Suppressor macrophage (primary cell): ENCODE measurements around the gene SMG7.
"Not testable (repeated sequence)": the region's sequence is repeated elsewhere in the genome, so short reads cannot be mapped to it uniquely, and the experiment has no call there.

ENCODE experiments used
- DNase-seq, 4 experiments: peaks; one replicate each; pipeline ENCODE4 v3.0.0-alpha.2; 2020 to 2022
- total RNA-seq, 17 experiments: gene quantifications; one replicate each; lab custom pipeline; 2026; ENCODE audit warnings: mixed read lengths in 6 of 17, inconsistent platforms in 3 of 17; lab: John Stamatoyannopoulos, UW

The SMG7 gene
- 15.7 to 200 (median 44.3) reads per million in 17 experiments for total RNA-seq

- DNase-seq, result peak; percentile 45 to 75 (median 61)
These were observed at the start of gene SMG7 for GRCh38 chr1:183472488-183473216. SMG7 (plus strand) TSS chr1:183472499; CDS start chr1:183472621, 122 bp downstream.

GRCh38 chr1:183423541-183423940 is 48.8 kb upstream of the SMG7 start:
- no peak for DNase-seq

DNA sequence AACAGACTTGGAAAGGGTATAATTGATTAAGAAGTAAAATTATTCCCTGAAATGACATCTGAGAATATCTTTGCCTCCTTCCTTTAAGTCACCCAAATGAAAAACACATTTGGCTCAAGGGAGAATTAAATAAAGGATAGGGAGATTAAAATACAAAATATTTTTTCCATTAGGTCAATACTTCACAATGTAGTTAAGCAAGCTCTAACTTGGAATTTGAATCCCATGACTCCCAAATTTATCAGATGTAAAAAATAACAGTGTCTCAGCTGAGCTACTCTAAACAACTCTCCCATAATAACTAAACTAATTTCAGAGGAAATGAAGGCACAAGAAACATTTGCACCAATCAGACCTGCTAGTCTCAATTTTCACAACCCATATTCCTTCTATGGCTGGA is 47.6 kb upstream of the SMG7 start:
- DNase-seq, result no peak

- DNase-seq, result not testable (repeated sequence)
These were observed 44.7 kb upstream of the SMG7 start for GRCh38 chr1:183427591-183427990.

GRCh38 chr1:183431840-183432547 is 40.3 kb upstream of the SMG7 start:
- DNase-seq, result no peak

- DNase-seq, result no peak
These were observed 39.8 kb upstream of the SMG7 start for GRCh38 chr1:183432548-183432875.

DNA sequence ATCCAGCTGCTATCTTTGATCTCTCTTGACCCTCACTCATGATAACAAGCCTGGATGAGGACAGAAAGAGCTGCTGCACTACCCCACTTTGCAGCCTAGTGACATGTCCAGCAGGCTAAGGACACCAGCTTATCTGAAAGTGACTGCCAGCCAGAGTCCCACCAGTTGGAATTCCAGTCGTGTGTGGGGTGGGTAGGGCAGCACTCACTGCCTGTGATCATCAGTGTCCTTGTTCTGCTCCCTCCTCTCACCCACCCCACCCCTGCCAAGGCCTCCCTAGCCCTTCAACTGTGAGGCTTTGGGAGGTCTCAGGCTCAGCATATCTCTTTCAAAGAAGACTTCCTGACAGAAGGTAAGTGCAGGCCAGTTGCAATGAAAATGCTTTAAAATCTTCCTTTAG is 38.6 kb upstream of the SMG7 start:
- no peak for DNase-seq

GRCh38 chr1:183435497-183435896 is 36.8 kb upstream of the SMG7 start:
- DNase-seq, result no peak

DNA sequence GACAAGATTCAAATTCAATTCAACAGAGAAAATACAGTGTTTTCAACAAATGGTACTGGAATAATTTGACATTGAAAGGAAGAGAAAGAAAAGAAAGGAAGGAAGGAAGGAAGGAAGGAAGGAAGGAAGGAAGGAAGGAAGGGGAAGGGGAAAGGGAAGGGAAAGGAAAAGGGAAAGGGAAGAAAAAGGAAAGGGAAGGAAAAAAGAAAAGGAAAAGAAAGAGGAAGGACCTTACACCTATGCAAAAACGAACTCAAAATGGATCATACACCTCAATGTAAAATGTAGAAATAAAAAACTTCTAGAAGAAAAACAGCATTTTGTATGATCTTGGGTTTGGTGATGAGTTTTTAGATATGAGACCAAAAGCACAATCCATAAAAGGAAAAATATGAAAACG is 34.2 kb upstream of the SMG7 start:
- DNase-seq, result no peak

- DNase-seq, result peak in 1 of 4 experiments; percentile 8
These were observed 29.3 kb upstream of the SMG7 start for GRCh38 chr1:183443011-183443410.

- no peak for DNase-seq
These were observed 28.8 kb upstream of the SMG7 start for GRCh38 chr1:183443466-183443865.

GRCh38 chr1:183444243-183444642 is 28.1 kb upstream of the SMG7 start:
- no peak for DNase-seq

DNA sequence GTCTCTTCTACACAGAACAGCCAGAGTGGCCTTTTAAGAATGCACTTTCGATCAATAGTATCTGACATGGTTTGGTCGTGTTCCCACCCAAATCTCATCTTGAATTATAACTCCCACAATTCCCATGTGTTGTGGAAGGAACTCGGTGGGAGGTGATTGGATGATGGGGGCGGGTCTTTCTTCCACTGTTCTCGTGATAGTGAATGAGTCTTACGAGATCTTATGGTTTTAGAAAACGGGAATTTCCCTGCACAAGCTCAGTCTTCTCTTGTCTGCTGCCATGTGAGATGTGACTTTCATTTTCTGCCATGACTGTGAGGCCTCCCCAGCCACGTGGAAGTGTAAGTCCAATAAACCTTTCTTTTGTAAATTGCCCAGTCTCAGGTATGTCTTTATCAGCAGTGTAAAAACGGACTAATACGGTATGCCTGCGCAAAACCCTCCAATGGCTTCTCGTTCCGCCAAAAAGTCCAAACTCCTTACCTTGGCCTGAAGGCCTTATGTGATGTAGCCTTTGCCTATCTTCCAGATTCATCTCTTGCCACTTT is 23.0 kb upstream of the SMG7 start:
- DNase-seq, result no peak

GRCh38 chr1:183450093-183450492 is 22.2 kb upstream of the SMG7 start:
- DNase-seq, result no peak

GRCh38 chr1:183454377-183454776 is 17.9 kb upstream of the SMG7 start:
- no peak for DNase-seq

- DNase-seq, result no peak
These were observed 15.5 kb upstream of the SMG7 start for GRCh38 chr1:183456826-183457225.

GRCh38 chr1:183457449-183457848 is 14.8 kb upstream of the SMG7 start:
- DNase-seq, result no peak

DNA sequence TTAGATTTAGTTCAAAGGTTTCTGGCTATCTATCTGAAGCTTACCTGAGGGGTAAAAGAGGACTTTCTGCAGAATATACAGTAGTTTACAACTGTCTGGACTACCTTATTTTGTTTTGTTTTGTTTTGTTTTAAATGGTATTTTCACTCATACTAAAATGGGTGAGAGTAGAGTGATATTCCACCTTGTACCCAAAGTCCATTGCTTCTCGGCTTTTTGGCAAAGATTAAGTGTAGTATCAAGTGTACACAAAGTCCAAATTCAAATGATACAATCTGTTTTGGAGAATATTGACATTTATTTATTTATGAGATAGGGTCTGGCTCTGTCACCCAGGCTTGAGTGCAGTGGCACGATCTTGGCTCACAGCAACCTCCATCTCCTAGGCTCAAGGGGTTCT is 11.7 kb upstream of the SMG7 start:
- no peak for DNase-seq

GRCh38 chr1:183461350-183461749 is 10.9 kb upstream of the SMG7 start:
- DNase-seq, result peak; percentile 79 to 94 (median 84)

GRCh38 chr1:183463566-183463965 is 8.7 kb upstream of the SMG7 start:
- no peak for DNase-seq

DNA sequence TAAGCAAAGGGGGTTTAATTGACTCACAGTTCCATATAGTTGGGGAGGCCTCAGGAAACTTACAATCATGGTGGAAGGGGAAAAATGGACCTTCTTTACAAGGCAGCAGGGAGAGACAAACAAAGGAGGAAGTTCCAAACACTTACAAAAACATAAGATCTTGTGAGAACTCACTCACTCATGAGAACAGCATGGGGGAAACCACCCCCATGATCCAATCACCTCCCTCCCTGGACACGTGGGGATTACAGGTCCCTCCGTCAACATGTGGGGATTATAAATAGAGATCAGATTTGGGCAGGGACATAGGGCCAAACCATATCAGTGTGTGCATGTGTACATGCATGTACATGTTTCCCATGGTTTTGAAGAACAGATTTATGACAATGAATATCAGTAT is 5.5 kb upstream of the SMG7 start:
- DNase-seq, result peak; percentile 38 to 69 (median 65)

- no peak for DNase-seq
These were observed 4.6 kb upstream of the SMG7 start for GRCh38 chr1:183467687-183468086.

- peak; percentile 78 to 92 (median 87) for DNase-seq
These were observed 1.9 kb upstream of the SMG7 start for GRCh38 chr1:183470147-183470960.
